Smooth muscle cell (in vitro differentiated cells): ENCODE results near the gene ECM2. TPM values are rescaled to one million over a fixed set of nuclear protein-coding genes. Genes with fewer than 3 reads are reported as not detected.
A peak's percentile ranks its signal among the peaks of the same experiment; 100 is the strongest.

ENCODE experiments used
- DNase-seq: peaks from one replicate; lab custom pipeline; 2025; ENCODE audit not compliant: unreplicated experiment; lab: John Stamatoyannopoulos, UW
- H2AFZ ChIP-seq: fragments of 200-600 bp; sonication (generic); 2 replicates; pipeline ENCODE4 v1.6.0; 2016; ENCODE audit warnings: antibody characterized with exemption, low read depth, mild to moderate bottlenecking
- H3F3A ChIP-seq: fragments of 200-600 bp; sonication (generic); 2 replicates; pipeline ENCODE4 v1.6.0; 2017; ENCODE audit warnings: antibody characterized with exemption, low read depth
- H3K27ac ChIP-seq: fragments of 200-600 bp; sonication (generic); 2 replicates; pipeline ENCODE4 v1.5.1; 2016; ENCODE audit warnings: low read depth, mild to moderate bottlenecking
- H3K27me3 ChIP-seq: fragments of 200-600 bp; sonication (generic); 2 replicates; pipeline ENCODE4 v1.6.1; 2016; ENCODE audit warnings: low read depth, mild to moderate bottlenecking
- H3K36me3 ChIP-seq: fragments of 200-600 bp; sonication (generic); 2 replicates; pipeline ENCODE4 v1.5.1; 2016; ENCODE audit warnings: low read depth
- H3K4me1 ChIP-seq: fragments of 200-600 bp; sonication (generic); 2 replicates; pipeline ENCODE4 v1.5.1; 2016; ENCODE audit warnings: low read depth
- H3K4me2 ChIP-seq: fragments of 200-600 bp; sonication (generic); 2 replicates; pipeline ENCODE4 v1.6.0; 2016; ENCODE audit warnings: mild to moderate bottlenecking
- H3K4me3 ChIP-seq: fragments of 200-600 bp; sonication (generic); 2 replicates; pipeline ENCODE4 v1.5.1; 2016; ENCODE audit warnings: mild to moderate bottlenecking
- H3K79me2 ChIP-seq: fragments of 200-600 bp; sonication (generic); 2 replicates; pipeline ENCODE4 v1.6.0; 2016; ENCODE audit warnings: low read depth, mild to moderate bottlenecking
- H3K9ac ChIP-seq: fragments of 200-600 bp; sonication (generic); 2 replicates; pipeline ENCODE4 v1.6.0; 2016; ENCODE audit warnings: low read depth
- H3K9me3 ChIP-seq: fragments of 200-600 bp; sonication (generic); replicated peaks from 2 replicates; pipeline ENCODE4 v1.5.1; 2016; ENCODE audit warnings: low read depth
- H4K20me1 ChIP-seq: fragments of 200-600 bp; sonication (generic); 2 replicates; pipeline ENCODE4 v1.6.0; 2016; ENCODE audit warnings: low read depth
- CTCF ChIP-seq: fragments of 200-600 bp; sonication (generic); IDR thresholded peaks from 2 replicates; pipeline ENCODE4 v1.5.1; 2017; ENCODE audit warnings: borderline replicate concordance, mild to moderate bottlenecking, antibody characterized with exemption; ENCODE audit not compliant: insufficient read depth, poor library complexity, severe bottlenecking
- WGBS: methylation state at CpG from one replicate; pipeline ENCODE4 v1.1.7; 2016; ENCODE audit warnings: low lambda C conversion rate; 5-methylcytosine and 5-hydroxymethylcytosine counted together
- polyA plus RNA-seq: library from polyadenylated mRNA; unstranded; fragments of >200 nt; fragmentation: Nextera tagmentation; extraction: Ambion mirVana; gene quantifications from 2 replicates; pipeline ENCODE4 v1.2.1, GENCODE V29; 2016
- total RNA-seq: library from RNA; depleted of rRNA; stranded (reverse); fragments of >200 nt; gene quantifications from 2 replicates; pipeline ENCODE4 v1.2.3, GENCODE V29; 2014

ECM2 gene
- total and polyA plus RNA-seq, 2 experiments from 2014 or later = 0.27 to 0.37 TPM

DNA sequence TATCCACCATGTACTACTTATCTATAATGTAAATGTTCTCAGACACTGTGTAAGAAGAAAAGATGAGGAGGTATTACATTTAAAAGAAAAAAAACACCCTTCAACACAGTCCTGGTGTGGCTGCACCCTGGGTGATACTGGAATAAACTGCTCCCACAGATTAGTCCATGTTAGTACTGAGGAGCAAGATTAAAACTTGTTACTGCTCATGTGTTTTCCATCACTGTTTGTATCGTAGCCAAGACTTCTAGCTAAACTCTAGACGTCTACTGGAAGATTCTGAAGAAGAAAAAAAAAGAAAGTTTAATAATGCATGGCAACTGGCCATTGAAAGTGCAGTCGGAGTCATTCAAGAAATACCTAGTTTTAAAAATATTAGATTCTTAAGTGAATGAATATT is 53.5 kb downstream of the ECM2 start, which contains the start of gene ASPN:
Gene ASPN (minus strand): TSS at position 178 of the 400 bp plus-strand sequence.
- TF ChIP-seq CTCF = no peak
- Histone ChIP-seq H2AFZ (peak within 1 kb of the TSS; percentile 89), H3F3A (peaks cover 17% of the 10 kb centered on the region), H3K27me3 (no peaks in the 10 kb centered on the region), H3K27ac (peak within 1 kb of the TSS; percentile 70), H3K4me1 (peaks cover 21% of the 10 kb centered on the region), H3K4me3 (peak within 1 kb of the TSS; percentile 27), H3K36me3 (no peaks in the 10 kb centered on the region), H3K9ac (peak within 1 kb of the TSS; percentile 30), H3K4me2 (peak within 1 kb of the TSS; percentile 79), H4K20me1 (no peaks in the 10 kb centered on the region), H3K79me2 (peaks cover 7% of the 10 kb centered on the region), H3K9me3 (no peaks in the 10 kb centered on the region)
- DNase-seq = no peak
- WGBS = 50% methylated on average over 3 of the region's 3 CpGs

- peak overlapping the region; percentile 27 for H3K4me3 ChIP-seq
These were observed 54.7 kb downstream of the ECM2 start for GRCh38 chr9:92480986-92481633.

DNA sequence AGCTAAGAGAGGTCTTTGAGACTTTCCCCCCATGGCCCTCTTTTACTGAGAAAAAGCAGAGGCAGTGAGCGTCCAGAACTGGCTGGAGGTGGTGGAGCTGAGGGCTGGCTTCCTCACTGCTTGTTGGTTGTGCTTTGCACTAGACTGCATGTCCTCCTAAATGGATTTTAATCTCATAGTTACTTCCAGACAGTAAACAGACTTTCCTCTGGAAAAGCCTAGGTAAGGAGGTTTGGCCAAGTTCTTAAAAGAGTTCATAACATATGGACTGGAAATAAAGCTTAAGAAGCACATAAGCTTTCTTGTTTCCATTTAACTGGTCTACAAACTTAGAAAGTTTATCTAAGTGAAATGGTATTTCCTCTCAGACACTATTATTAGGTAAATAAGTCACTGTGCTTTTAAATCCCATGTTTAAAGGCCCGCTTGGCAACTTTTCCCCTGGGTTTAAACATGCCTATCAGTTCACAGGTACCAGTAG is 55.5 kb downstream of the ECM2 start:
- no peak for DNase-seq
- H2AFZ ChIP-seq = peak overlapping the region; percentile 89
- peak overlapping the region; percentile 30 for H3K9ac ChIP-seq

More at GRCh38 chr9:92480986-92481633, 54.7 kb downstream of the ECM2 start:
- H2AFZ ChIP-seq = peak overlapping the region; percentile 89
- peaks cover 17% of the 10 kb centered on the region for H3F3A ChIP-seq
- no peaks in the 10 kb centered on the region for H3K27me3 ChIP-seq
- no peaks in the 10 kb centered on the region for H4K20me1 ChIP-seq
- peak overlapping the region; percentile 79 for H3K4me2 ChIP-seq
- peaks cover 7% of the 10 kb centered on the region for H3K79me2 ChIP-seq
- no peak for TF ChIP-seq CTCF
- H3K36me3 ChIP-seq = no peaks in the 10 kb centered on the region
- 29% methylated on average over 2 of the region's 2 CpGs for WGBS
- no peak for DNase-seq
- H3K4me1 ChIP-seq = peaks cover 21% of the 10 kb centered on the region
- H3K27ac ChIP-seq = peak overlapping the region; percentile 70
- H3K9me3 ChIP-seq = no peaks in the 10 kb centered on the region
- H3K9ac ChIP-seq = peak overlapping the region; percentile 30

More for the DNA sequence above, 55.5 kb downstream of the ECM2 start:
- H3K4me3 ChIP-seq = peak overlapping the region; percentile 27
- H3K9me3 ChIP-seq = no peaks in the 10 kb centered on the region
- H4K20me1 ChIP-seq = no peaks in the 10 kb centered on the region
- no peaks in the 10 kb centered on the region for H3K36me3 ChIP-seq
- peak overlapping the region; percentile 79 for H3K4me2 ChIP-seq
- H3K79me2 ChIP-seq = peaks cover 7% of the 10 kb centered on the region
- peaks cover 21% of the 10 kb centered on the region for H3K4me1 ChIP-seq
- peak overlapping the region; percentile 70 for H3K27ac ChIP-seq
- H3F3A ChIP-seq = peaks cover 17% of the 10 kb centered on the region
- no peaks in the 10 kb centered on the region for H3K27me3 ChIP-seq
- TF ChIP-seq CTCF = no peak
- 4% methylated on average over 2 of the region's 2 CpGs for WGBS
